ENCODE data around the gene MERTK.

MERTK gene

GRCh38 chr2:111972955-111973565, 74.7 kb downstream of the MERTK start:
- no peak for DNase-seq (ENCODE audit: low read depth)
- no peak for TF ChIP-seq CTCF (IDR thresholded peaks at IDR 0.05; ENCODE audit: low read depth, low read length, missing control alignments)

GRCh38 chr2:111973701-111974100, 75.3 kb downstream of the MERTK start:
- no peak overlapping the region for H3K4me3 ChIP-seq (ENCODE audit: low read depth, low read length)
- TF ChIP-seq CTCF (IDR thresholded peaks at IDR 0.05; ENCODE audit: low read depth, low read length, missing control alignments), result no peak
- DNase-seq (ENCODE audit: low read depth), result no peak

More at GRCh38 chr2:111972955-111973565, 74.7 kb downstream of the MERTK start:
- no peak overlapping the region for H3K4me3 ChIP-seq (ENCODE audit: low read depth, low read length)

DNA sequence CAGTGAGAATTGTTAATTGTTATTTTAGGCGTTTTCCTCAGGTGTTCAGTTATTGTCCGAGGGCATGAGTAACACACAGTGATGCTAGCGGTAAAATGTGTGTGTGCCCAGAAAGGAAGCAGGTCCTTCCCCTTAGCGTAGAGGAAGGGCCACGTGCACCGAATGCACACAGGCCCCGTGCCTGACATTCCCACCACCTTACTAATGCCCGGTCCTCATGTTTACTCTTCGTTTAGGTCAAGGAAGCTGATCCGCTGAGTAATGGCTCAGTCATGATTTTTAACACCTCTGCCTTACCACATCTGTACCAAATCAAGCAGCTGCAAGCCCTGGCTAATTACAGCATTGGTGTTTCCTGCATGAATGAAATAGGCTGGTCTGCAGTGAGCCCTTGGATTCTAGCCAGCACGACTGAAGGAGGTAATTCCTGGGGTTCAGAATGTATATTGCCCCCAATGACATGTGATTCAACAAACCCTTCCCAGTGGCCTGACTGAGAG, 76.7 kb downstream of the MERTK start:
- no peak for DNase-seq (ENCODE audit: low read depth)

GRCh38 chr2:111975819-111976218, 77.4 kb downstream of the MERTK start:
- H3K4me3 ChIP-seq (ENCODE audit: low read depth, low read length), result no peak overlapping the region
- no peak for TF ChIP-seq CTCF (IDR thresholded peaks at IDR 0.05; ENCODE audit: low read depth, low read length, missing control alignments)
- DNase-seq (ENCODE audit: low read depth), result no peak

More for the DNA sequence above, 76.7 kb downstream of the MERTK start:
- H3K4me3 ChIP-seq (ENCODE audit: low read depth, low read length), result no peak overlapping the region
- no peak for TF ChIP-seq CTCF (IDR thresholded peaks at IDR 0.05; ENCODE audit: low read depth, low read length, missing control alignments)

GRCh38 chr2:111977240-111977639, 78.8 kb downstream of the MERTK start:
- no peak for TF ChIP-seq CTCF (IDR thresholded peaks at IDR 0.05; ENCODE audit: low read depth, low read length, missing control alignments)
- DNase-seq (ENCODE audit: low read depth), result no peak
- no peak overlapping the region for H3K4me3 ChIP-seq (ENCODE audit: low read depth, low read length)

DNA sequence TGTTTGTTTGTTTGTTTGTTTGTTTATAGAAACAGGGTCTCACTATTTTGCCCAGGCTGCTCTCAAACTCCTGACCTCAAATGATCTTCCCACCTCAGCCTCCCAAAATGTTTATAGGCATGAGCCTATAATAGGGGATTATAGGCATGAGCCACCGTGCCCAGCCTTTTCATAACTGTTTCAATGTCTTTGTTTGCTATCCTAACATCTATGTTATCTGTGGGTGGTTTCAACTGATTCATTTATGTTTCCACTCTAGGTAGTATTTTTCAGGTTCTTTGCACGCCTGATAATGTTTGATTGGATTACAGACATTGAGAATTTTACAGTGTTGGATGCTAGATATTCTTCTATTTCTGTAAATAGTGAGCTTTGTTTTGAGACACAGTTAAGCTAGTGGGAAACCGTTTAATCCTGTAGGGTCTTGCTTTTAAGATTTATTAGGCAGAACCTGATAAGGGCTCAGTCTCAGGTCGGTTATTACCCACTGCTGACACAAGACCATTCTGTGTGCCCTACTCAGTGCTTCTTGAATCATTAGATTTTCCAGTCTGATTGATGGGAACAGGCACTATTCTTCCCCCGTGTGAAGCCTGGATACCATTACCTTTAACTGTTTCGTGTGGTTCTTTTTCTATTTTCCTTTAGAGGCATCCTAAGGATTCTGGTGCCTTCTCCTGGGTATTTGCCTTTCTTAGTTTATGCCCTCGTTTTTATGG, 80.2 kb downstream of the MERTK start:
- TF ChIP-seq CTCF (IDR thresholded peaks at IDR 0.05; ENCODE audit: low read depth, low read length, missing control alignments), result no peak
- no peak overlapping the region for H3K4me3 ChIP-seq (ENCODE audit: low read depth, low read length)
- no peak for DNase-seq (ENCODE audit: low read depth)

All from GM12864 (cell line).